Measurements from ENCODE around the gene AFG1L. TPM values are rescaled to one million over a fixed set of nuclear protein-coding genes. Genes with fewer than 3 reads are reported as not detected.
"Not testable (repeated sequence)": the region's sequence is repeated elsewhere in the genome, so short reads cannot be mapped to it uniquely, and the experiment has no call there.

AFG1L gene
- total RNA-seq, 1 donor from 2014 or later, result 4.3 TPM

GRCh38 chr6:108350528-108350927 is 55.7 kb downstream of the AFG1L start:
- DNase-seq (ENCODE audit: low spot score), result no peak

DNA sequence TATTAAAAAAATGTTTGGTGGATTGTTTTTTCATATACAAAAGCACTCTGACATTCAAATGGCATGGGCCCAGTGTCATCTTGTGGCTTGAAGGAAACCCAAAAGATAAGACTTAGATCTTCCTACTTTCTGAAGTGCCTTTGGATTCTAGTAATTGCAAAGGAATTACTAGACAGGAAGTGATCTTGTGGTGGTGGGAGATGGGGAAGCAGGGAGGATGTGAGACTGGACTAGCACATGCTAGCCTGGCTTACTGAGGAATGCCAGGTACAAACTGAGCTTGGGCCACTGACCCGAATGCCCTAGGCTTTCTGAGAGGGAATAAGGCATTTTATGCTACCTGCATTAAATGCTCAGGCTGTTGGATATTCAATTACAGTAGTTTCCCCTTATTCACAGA is 59.0 kb downstream of the AFG1L start:
- DNase-seq (ENCODE audit: low spot score), result no peak

DNA sequence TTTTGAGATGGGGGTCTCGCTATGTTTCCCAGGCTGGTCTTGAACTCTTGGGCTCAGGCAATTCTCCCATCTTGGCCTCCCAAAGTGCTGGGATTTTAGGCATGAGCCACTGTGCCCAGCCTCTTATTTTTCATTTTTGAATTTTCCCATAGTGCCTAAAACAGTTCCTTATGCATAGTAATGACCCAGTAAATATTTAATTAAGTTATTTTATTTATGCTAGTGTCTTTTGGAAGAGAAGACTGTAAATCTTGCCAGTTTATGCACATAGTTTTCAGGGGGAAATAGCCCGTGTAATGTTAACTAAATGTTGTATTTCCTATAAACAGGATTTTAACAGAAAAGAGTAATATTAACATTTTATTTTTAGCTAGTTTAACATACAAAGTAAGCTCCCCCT is 60.3 kb downstream of the AFG1L start:
- DNase-seq (ENCODE audit: low spot score), result no peak

- no peak for DNase-seq (ENCODE audit: low spot score)
These were observed 61.0 kb downstream of the AFG1L start for GRCh38 chr6:108355890-108356289.

- DNase-seq (ENCODE audit: low spot score), result no peak
These were observed 65.3 kb downstream of the AFG1L start for GRCh38 chr6:108359901-108360882.

DNA sequence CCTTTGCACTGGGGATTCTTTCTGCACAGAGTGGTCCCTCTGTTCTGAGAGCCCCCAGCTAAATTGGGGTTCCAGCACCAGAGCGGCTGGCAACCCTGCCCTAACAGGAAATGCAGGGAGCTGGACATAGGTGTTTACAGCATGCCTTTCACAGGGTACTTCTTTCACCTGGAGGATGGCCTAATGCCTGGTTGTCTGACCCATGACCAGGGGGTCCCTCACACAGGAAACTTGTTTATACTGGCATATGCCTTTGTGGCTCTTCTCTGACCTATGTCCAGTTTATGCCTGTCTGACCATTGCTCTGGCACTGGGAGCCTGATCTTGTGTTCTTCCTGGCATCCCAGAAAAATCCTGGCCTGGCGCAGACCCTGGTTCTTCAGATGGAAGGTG is 66.1 kb downstream of the AFG1L start:
- no peak for DNase-seq (ENCODE audit: low spot score)

DNA sequence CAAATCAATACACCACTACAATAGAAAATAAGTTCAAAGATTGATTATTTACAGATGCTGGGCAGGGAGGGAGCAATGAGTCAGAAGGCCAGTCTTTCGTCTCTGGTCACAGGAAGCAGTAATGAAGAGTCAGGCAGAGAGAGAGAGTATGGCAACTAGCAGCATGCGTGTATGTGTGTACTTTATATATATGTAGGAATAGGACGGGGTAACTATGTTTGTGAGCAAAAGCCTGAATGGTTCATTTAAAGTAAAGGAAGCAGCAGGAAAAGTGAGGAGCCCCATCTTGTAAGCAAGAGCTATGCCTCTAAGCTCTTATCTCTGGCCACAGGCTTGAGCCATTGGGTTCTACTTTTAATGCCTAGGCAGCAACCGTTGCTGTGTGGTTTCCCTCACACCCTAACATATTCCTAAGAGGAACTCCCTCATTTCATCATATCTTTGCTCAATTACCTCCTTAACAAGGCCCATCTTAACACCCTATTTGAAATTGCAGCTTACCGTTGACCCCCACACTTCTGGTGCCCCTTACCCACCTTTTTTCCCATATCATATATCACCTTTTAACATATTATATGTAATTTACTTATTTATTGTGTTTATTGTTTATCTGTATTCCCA is 66.6 kb downstream of the AFG1L start:
- no peak for DNase-seq (ENCODE audit: low spot score)

DNA sequence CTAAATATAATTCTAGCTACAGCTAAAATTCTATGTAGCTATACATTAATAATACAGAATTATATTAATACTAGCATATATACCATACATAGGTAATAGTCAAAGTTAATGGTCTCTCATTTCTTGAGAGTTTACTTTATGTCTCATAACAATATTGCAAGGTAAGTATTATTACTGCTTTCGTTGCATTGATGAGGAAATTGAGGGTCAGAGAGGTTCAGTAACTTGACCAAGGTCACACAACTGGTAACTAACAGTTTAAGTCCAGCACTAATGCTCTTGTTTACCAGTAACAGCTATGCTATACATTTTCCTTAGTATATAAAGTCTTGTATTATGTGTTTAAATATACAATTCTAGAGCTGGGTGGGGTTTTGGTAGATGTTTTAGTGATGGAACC is 67.6 kb downstream of the AFG1L start:
- no peak for DNase-seq (ENCODE audit: low spot score)

- no peak for DNase-seq (ENCODE audit: low spot score)
These were observed 68.3 kb downstream of the AFG1L start for GRCh38 chr6:108363113-108363512.

- no peak for DNase-seq (ENCODE audit: low spot score)
These were observed 69.0 kb downstream of the AFG1L start for GRCh38 chr6:108363889-108364313.

GRCh38 chr6:108364470-108364869 is 69.6 kb downstream of the AFG1L start:
- DNase-seq (ENCODE audit: low spot score), result no peak

GRCh38 chr6:108365478-108365877 is 70.6 kb downstream of the AFG1L start:
- no peak for DNase-seq (ENCODE audit: low spot score)

- no peak for DNase-seq (ENCODE audit: low spot score)
These were observed 71.4 kb downstream of the AFG1L start for GRCh38 chr6:108366236-108366635.

- DNase-seq (ENCODE audit: low spot score), result no peak
These were observed 73.7 kb downstream of the AFG1L start for GRCh38 chr6:108368431-108369030.

GRCh38 chr6:108380876-108381275 is 86.0 kb downstream of the AFG1L start:
- peak; percentile 31 for DNase-seq (ENCODE audit: low spot score)

GRCh38 chr6:108383981-108384380 is 89.1 kb downstream of the AFG1L start:
- DNase-seq (ENCODE audit: low spot score), result peak; percentile 45

GRCh38 chr6:108389190-108389589 is 94.3 kb downstream of the AFG1L start:
- DNase-seq (ENCODE audit: low spot score), result not testable (repeated sequence)

DNA sequence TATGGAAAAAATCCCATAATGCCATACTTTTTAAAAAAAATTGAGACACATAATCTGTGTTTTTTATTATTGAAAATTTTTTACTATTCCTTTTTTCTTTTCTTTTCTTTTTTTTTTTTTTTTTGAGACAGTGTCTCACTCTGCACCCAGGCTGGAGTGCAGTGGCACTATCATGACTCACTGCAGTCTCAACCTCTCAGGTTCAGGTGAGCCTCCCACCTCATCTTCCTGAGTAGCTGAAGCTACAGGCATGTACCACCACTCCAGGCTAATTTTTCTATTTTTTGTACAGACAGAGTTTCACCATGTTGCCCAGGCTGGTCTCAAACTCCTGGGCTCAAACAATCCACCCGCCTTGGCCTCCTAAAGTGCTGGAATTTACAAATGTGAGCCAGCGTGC is 100.4 kb downstream of the AFG1L start:
- no peak for DNase-seq (ENCODE audit: low spot score)

- DNase-seq (ENCODE audit: low spot score), result no peak
These were observed 108.4 kb downstream of the AFG1L start for GRCh38 chr6:108403236-108403635.

DNA sequence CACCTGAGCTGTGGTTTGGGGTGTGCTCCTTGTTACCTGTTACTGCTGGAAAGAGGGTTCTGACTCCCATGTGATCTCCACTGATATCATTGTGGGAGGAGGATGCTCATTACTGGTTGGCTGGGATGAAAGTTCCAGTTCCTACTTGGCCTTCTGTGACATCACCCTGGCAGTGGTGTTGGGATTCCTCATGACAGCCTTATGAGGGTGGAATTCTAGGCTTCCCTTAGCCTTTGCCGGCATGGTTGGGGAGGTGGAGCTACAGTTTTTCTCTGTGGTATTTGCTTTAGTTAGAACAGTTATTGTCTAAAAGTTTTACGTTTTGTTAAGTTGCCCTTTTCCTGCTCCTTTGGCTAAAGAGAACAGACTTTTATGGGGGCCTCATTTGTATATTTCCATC is 112.1 kb downstream of the AFG1L start:
- no peak for DNase-seq (ENCODE audit: low spot score)

- DNase-seq (ENCODE audit: low spot score), result peak; percentile 77
These were observed 113.3 kb downstream of the AFG1L start for GRCh38 chr6:108407904-108408827.
